NCI-H146 (cell line): ENCODE measurements around the gene CD4.
A peak's percentile ranks its signal among the peaks of the same experiment; 100 is the strongest.

Source experiments
- DNase-seq: peaks from one replicate; lab custom pipeline; 2025; lab: John Stamatoyannopoulos, UW

The CD4 gene

GRCh38 chr12:6817098-6817497, 27.8 kb downstream of the CD4 start:
- no peak for DNase-seq

- DNase-seq: no peak
Measured at GRCh38 chr12:6817662-6818157, 28.4 kb downstream of the CD4 start.

- DNase-seq: no peak
Measured at GRCh38 chr12:6818222-6818621, 28.9 kb downstream of the CD4 start.

- no peak for DNase-seq
Measured at GRCh38 chr12:6818645-6819044, 29.3 kb downstream of the CD4 start.

GRCh38 chr12:6819106-6820030, 30.0 kb downstream of the CD4 start:
- no peak for DNase-seq

GRCh38 chr12:6820166-6820565, 30.8 kb downstream of the CD4 start:
- no peak for DNase-seq

- peak; percentile 87 for DNase-seq
Measured at GRCh38 chr12:6821591-6822425, 32.5 kb downstream of the CD4 start, which contains the start of gene GPR162. GPR162 (plus strand) TSS chr12:6821821; CDS start chr12:6823899, 2,078 bp downstream.

- DNase-seq: no peak
Measured at GRCh38 chr12:6822426-6823135, 33.3 kb downstream of the CD4 start.

- DNase-seq: no peak
Measured at GRCh38 chr12:6823182-6824084, 34.1 kb downstream of the CD4 start.

GRCh38 chr12:6824085-6824775, 34.9 kb downstream of the CD4 start:
- DNase-seq: no peak

GRCh38 chr12:6824901-6825381, 35.6 kb downstream of the CD4 start:
- DNase-seq: peak; percentile 69

GRCh38 chr12:6825398-6826124, 36.2 kb downstream of the CD4 start:
- peak; percentile 96 for DNase-seq

- no peak for DNase-seq
Measured at GRCh38 chr12:6826125-6826733, 36.9 kb downstream of the CD4 start.

GRCh38 chr12:6826734-6827436, 37.6 kb downstream of the CD4 start:
- no peak for DNase-seq

GRCh38 chr12:6827437-6827911, 38.1 kb downstream of the CD4 start:
- peak; percentile 97 for DNase-seq

- peak; percentile 77 for DNase-seq
Measured at GRCh38 chr12:6827982-6828780, 38.9 kb downstream of the CD4 start, which contains the start of gene P3H3. P3H3 (plus strand) TSS chr12:6828407; CDS start chr12:6828441, 34 bp downstream.
